IMR-90 (cell line): ENCODE data around the gene FARS2. TPM values are rescaled to one million over a fixed set of nuclear protein-coding genes. Genes with fewer than 3 reads are reported as not detected.

Experiments used
- ATAC-seq: fragments of 200-7000 bp; cut with Tn5 transposase; 2 replicates; pipeline ENCODE4 v1.9.1; 2020; ENCODE audit warnings: low read depth, mild to moderate bottlenecking, moderate library complexity
- BruUV-seq: library from RNA; stranded (reverse); fragments of 400-500 nt; replicated peaks from 2 replicates; lab custom pipeline; 2021; lab: Mats Ljungman, UMichigan
- CTCF ChIA-PET: fragments of 300-600 bp; formaldehyde crosslinking; extraction: SDS; loops from one replicate; lab custom pipeline; 2021; ENCODE audit warnings: antibody characterized with exemption; lab: Yijun Ruan, JAX
- POLR2A ChIA-PET: fragments of 300-600 bp; sonication (Branson Sonifier 250); formaldehyde crosslinking; loops from one replicate; lab custom pipeline; 2022; ENCODE audit warnings: antibody characterized with exemption; ENCODE audit not compliant: unreplicated experiment; lab: Charles Lee
- DNase-seq: peaks from one replicate; pipeline ENCODE4 v3.0.0; 2013
- H2AFZ ChIP-seq: replicated peaks from 2 replicates; pipeline ENCODE3; 2013; ENCODE audit warnings: low read length, mild to moderate bottlenecking; ENCODE audit not compliant: poor library complexity
- H2AK5ac ChIP-seq: 2 replicates; pipeline ENCODE4 v1.6.1; 2013; ENCODE audit warnings: low read depth, low read length, inconsistent platforms
- H2AK9ac ChIP-seq: replicated peaks from 2 replicates; pipeline ENCODE3; 2013; ENCODE audit warnings: mild to moderate bottlenecking, low read depth, low read length, moderate library complexity; ENCODE audit not compliant: poor library complexity
- H2BK120ac ChIP-seq: 2 replicates; pipeline ENCODE4 v1.6.1; 2013; ENCODE audit warnings: low read depth, low read length, inconsistent platforms
- H2BK15ac ChIP-seq: 3 replicates; pipeline ENCODE4 v1.6.1; 2013; ENCODE audit warnings: low read depth, low read length, inconsistent platforms
- H2BK20ac ChIP-seq: 2 replicates; pipeline ENCODE4 v1.6.1; 2013; ENCODE audit warnings: low read depth, mild to moderate bottlenecking, inconsistent platforms, low read length, moderate library complexity
- H2BK5ac ChIP-seq: 2 replicates; pipeline ENCODE4 v1.6.1; 2013; ENCODE audit warnings: mild to moderate bottlenecking, low read depth, low read length, inconsistent platforms; ENCODE audit not compliant: poor library complexity, severe bottlenecking
- H3K14ac ChIP-seq: replicated peaks from 2 replicates; pipeline ENCODE4 v1.6.1; 2013; ENCODE audit warnings: low read depth, low read length, inconsistent platforms
- H3K18ac ChIP-seq: 2 replicates; pipeline ENCODE4 v1.6.1; 2013; ENCODE audit warnings: low read depth, low read length, control low read depth
- H3K23ac ChIP-seq: 2 replicates; pipeline ENCODE4 v1.6.1; 2013; ENCODE audit warnings: low read depth, low read length, inconsistent platforms
- H3K27ac ChIP-seq: 2 replicates; pipeline ENCODE4 v1.5.1; 2013; ENCODE audit warnings: mild to moderate bottlenecking, control low read depth, low read length; ENCODE audit not compliant: insufficient read depth
- H3K27me3 ChIP-seq: 2 replicates; pipeline ENCODE4 v1.6.1; 2013; ENCODE audit warnings: low read length; ENCODE audit not compliant: control insufficient read depth, insufficient read depth
- H3K36me3 ChIP-seq: 2 replicates; pipeline ENCODE4 v1.6.1; 2013; ENCODE audit warnings: low read length, mixed read lengths; ENCODE audit not compliant: control insufficient read depth, insufficient read depth
- H3K4ac ChIP-seq: 2 replicates; pipeline ENCODE4 v1.6.1; 2013; ENCODE audit warnings: low read depth, low read length, inconsistent platforms
- H3K4me1 ChIP-seq: 2 replicates; pipeline ENCODE4 v1.6.1; 2013; ENCODE audit warnings: low read length, mixed read lengths; ENCODE audit not compliant: control insufficient read depth, insufficient read depth
- H3K4me2 ChIP-seq: 2 replicates; pipeline ENCODE4 v1.6.1; 2013; ENCODE audit warnings: low read depth, mild to moderate bottlenecking, control low read depth, low read length, moderate library complexity
- H3K4me3 ChIP-seq: 2 replicates; pipeline ENCODE4 v1.5.1; 2013; ENCODE audit warnings: low read depth, mild to moderate bottlenecking, control low read depth, low read length, moderate library complexity; ENCODE audit not compliant: insufficient read depth
- H3K56ac ChIP-seq: 2 replicates; pipeline ENCODE4 v1.6.1; 2013; ENCODE audit warnings: low read length, inconsistent platforms; ENCODE audit not compliant: insufficient read depth; ENCODE audit errors: extremely low read depth
- H3K79me1 ChIP-seq, 2 experiments: 2 replicates each; pipeline ENCODE4 v1.6.1; 2013; ENCODE audit warnings: low read length in 2 of 2, inconsistent platforms in 1 of 2, low read depth in 1 of 2
- H3K9ac ChIP-seq: 2 replicates; pipeline ENCODE4 v1.6.1; 2013; ENCODE audit warnings: low read depth, low read length, control low read depth
- H3K9me1 ChIP-seq: 2 replicates; pipeline ENCODE4 v1.6.1; 2013; ENCODE audit warnings: low read length, inconsistent platforms; ENCODE audit not compliant: insufficient read depth
- H3K9me3 ChIP-seq: 2 replicates; pipeline ENCODE4 v1.6.1; 2013; ENCODE audit warnings: low read length; ENCODE audit not compliant: control insufficient read depth, insufficient read depth
- H4K20me1 ChIP-seq: 2 replicates; pipeline ENCODE4 v1.6.1; 2013; ENCODE audit warnings: low read length, inconsistent platforms; ENCODE audit not compliant: insufficient read depth
- H4K5ac ChIP-seq: 2 replicates; pipeline ENCODE4 v1.6.1; 2013; ENCODE audit warnings: mild to moderate bottlenecking, low read depth, low read length, control low read depth
- H4K8ac ChIP-seq, 2 experiments: 2 replicates each; pipeline ENCODE4 v1.6.1; 2013; ENCODE audit warnings: low read depth in 2 of 2, low read length in 2 of 2, control low read depth in 1 of 2, inconsistent platforms in 1 of 2
- H4K91ac ChIP-seq: 2 replicates; pipeline ENCODE4 v1.6.1; 2013; ENCODE audit warnings: low read depth, low read length, inconsistent platforms; ENCODE audit not compliant: insufficient read depth
- WGBS, 2 experiments: methylation state at CpG; one replicate each; pipeline versions ENCODE4 v1.1.5 to v1.1.7; 2013; ENCODE audit warnings: missing lambda C conversion rate in 2 of 2; ENCODE audit not compliant: insufficient read length in 1 of 2; ENCODE audit errors: extremely low coverage in 2 of 2; 5-methylcytosine and 5-hydroxymethylcytosine counted together
- dilution Hi-C: fragments of 300-500 bp; cut with HindIII; formaldehyde crosslinking; loops from one replicate; pipeline ENCODE4 v1.14.3; 2018; ENCODE audit warnings: low sequenced_read_pairs; ENCODE audit not compliant: unreplicated experiment
- in situ Hi-C: fragments of 300-500 bp; cut with MboI; formaldehyde crosslinking; loops from 3 replicates; pipeline ENCODE4 v1.14.3; 2019; ENCODE audit warnings: low sequenced_read_pairs, inconsistent platforms, mixed read lengths
- intact Hi-C: fragments of 100-400 bp; cut with micrococcal nuclease; formaldehyde crosslinking; loops from 2 replicates; pipeline ENCODE4 v1.10.0; 2022
- polyA plus RNA-seq, 3 experiments: library from polyadenylated mRNA; depleted of rRNA; stranded (reverse); fragments of >200 nt; gene quantifications; 2 replicates each; pipeline ENCODE4 v1.2.3, GENCODE V29; 2012; ENCODE audit warnings: low replicate concordance in 1 of 3
- total RNA-seq: library from RNA; depleted of rRNA; stranded (reverse); fragments of >200 nt; gene quantifications from 2 replicates; pipeline ENCODE4 v1.2.3, GENCODE V29; 2012
- TF ChIP-seq, protein P1 (sequence below): fragments of 150-350 bp; IDR thresholded peaks from 2 replicates; pipeline ENCODE4 v1.6.1; 2017; ENCODE audit warnings: mild to moderate bottlenecking, antibody characterized with exemption, low read length, low read depth

FARS2 gene
- total and polyA plus RNA-seq, 2 of the 4 experiments (the other 2 are of a cell fraction) = 12.1 to 28.9 TPM

DNA sequence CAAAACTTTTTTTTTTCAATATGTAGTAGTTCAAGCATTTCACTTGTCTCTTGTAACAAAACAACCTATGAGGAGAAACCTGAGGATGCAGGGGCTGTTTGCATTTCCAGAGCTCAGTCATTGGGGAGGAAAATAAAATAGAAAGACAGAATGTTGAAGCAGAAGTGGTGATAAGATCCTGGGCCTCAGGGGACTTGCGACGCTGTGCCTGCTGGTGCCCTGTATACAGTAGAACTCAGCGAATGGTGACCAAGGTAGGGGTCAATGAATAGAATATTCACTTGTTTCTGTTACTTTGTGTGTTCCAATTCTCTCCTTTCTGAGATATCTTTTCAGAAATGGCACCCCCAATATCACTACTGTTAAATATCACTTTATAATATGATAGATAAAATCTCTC is 271.6 kb downstream of the FARS2 start:
- Histone ChIP-seq H3K4ac (no peak overlapping the region), H4K5ac (no peak overlapping the region), H4K8ac (no peak overlapping the region), H2AK9ac (no peak overlapping the region), H4K20me1 (no peaks in the 10 kb centered on the region), H2BK15ac (no peak overlapping the region), H3K18ac (no peak overlapping the region), H3K14ac (no peak overlapping the region), H2BK120ac (no peak overlapping the region), H2AFZ (no peak overlapping the region), H3K27ac (no peak overlapping the region), H3K9me1 (0 out of 2 replicates have a peak, but pooled peaks cover 2% of the 10 kb centered on the region), H3K56ac (no peak overlapping the region), H3K27me3 (no peaks in the 10 kb centered on the region), H3K4me2 (no peak overlapping the region), H2BK5ac (no peak overlapping the region), H3K23ac (no peak overlapping the region), H3K79me1 (no peaks in the 10 kb centered on the region), H4K91ac (no peak overlapping the region), H3K4me3 (no peak overlapping the region), H3K9me3 (no peaks in the 10 kb centered on the region), H2AK5ac (no peak overlapping the region), H2BK20ac (no peak overlapping the region), H3K9ac (no peak overlapping the region), H3K36me3 (no peaks in the 10 kb centered on the region), H3K4me1 (no peaks in the 10 kb centered on the region)
- ChIA-PET POLR2A (no interaction called here), CTCF (no interaction called here)
- BruUV-seq = no TSS peak
- intact Hi-C loops = no loop called here
- TF ChIP-seq, protein P1, sequence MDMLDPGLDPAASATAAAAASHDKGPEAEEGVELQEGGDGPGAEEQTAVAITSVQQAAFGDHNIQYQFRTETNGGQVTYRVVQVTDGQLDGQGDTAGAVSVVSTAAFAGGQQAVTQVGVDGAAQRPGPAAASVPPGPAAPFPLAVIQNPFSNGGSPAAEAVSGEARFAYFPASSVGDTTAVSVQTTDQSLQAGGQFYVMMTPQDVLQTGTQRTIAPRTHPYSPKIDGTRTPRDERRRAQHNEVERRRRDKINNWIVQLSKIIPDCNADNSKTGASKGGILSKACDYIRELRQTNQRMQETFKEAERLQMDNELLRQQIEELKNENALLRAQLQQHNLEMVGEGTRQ = no peak
- DNase-seq (no peak), ATAC-seq (no peak)
- no CpG with 5 or more reads among the region's 3 CpGs for WGBS, 2 experiments
- in situ Hi-C loops = no loop called here
- dilution Hi-C loops = no loop called here
